Stimulated activated CD8-positive, alpha-beta memory T cell treated with anti-CD3 and anti-CD28 coated beads, Interleukin-15, amount 100 ng/mL, for 48 hours (primary cell): ENCODE measurements around the gene KERA.
"Not testable (repeated sequence)": the region's sequence is repeated elsewhere in the genome, so short reads cannot be mapped to it uniquely, and the experiment has no call there.

Source experiments
- DNase-seq, 2 donors: peaks; one replicate each; pipeline ENCODE4 v3.0.0-alpha.2; 2020; ENCODE audit warnings: low read depth in 2 of 2

KERA gene, protein sequence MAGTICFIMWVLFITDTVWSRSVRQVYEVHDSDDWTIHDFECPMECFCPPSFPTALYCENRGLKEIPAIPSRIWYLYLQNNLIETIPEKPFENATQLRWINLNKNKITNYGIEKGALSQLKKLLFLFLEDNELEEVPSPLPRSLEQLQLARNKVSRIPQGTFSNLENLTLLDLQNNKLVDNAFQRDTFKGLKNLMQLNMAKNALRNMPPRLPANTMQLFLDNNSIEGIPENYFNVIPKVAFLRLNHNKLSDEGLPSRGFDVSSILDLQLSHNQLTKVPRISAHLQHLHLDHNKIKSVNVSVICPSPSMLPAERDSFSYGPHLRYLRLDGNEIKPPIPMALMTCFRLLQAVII

DNA sequence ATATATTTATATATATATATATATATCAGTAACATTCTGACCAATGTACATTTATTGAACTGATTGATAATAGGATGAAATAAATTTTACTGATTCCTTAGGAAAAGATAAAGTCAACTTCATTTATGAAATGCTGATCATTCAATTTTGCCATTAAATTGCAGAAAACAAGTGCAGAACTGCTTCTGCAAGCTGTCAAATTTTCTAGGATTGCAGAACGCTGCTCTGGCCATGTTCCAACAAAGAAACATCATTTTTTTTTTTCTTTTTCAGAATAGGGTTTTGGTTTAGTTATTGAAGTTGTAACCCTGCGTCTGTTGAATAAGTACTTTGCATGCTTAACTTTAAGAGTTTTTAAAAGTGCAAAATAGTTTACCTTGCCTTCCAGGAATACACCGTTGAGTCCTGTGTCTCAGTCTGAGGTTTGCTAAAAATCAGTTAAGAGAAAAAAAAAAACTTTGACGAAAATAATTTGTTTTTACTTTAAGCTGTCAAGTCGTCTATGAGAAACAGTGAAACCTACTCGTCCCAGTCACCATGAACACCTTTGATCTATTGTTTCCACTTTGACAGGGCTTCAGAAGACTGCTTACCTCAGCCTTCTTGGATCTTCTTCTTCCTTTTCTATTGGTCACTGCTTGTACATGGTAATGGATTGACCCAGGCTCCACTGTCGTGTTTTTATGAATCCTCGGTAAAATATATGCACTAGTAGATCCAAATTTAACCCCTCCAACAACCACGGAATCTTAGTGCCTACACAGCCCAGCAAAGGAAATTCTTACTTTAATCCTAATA is at the start of gene KERA:
Gene KERA, minus strand, starts transcription at position 657 of the 798 bp plus-strand sequence. CDS start 1,743 bp downstream, outside the sequence.
- DNase-seq: no peak

DNA sequence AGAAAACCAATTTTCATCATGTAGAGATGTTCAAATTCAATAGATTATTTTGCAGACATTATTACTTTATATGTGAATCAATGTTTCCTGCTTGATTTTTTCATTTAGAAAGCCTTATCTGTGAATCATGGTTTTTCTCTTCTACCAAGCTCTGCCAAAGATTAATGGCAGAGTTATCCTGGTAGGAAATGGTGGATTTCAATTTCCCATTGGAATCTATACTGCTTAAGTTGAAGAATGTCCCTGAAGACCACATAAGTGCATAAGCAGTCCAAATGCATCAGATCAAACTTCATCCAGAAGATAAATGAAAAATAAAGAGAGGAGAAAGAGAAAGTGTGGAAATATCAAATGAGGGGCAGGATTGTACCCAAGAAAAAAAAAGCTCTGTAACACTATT is 48.5 kb upstream of the KERA start:
- DNase-seq: no peak

DNA sequence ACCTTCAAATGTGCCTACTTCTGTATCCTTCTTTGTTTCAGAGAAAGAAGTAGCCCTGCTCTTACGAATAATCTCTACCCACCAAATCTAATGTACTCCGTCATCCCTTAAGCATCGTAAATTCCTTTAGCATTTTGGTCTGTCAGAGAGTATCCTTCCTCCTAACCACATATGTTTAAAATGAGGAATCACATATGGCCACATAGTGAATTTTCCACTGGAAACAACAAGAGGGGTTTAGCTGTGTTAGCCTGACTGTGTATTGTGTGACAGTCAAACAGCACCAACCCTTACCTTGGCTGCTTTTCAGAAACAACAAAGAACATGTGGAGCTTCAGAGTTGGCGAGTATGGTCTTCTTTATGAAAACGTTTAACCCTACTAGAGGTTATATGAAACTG is 48.0 kb upstream of the KERA start:
- no peak for DNase-seq

DNA sequence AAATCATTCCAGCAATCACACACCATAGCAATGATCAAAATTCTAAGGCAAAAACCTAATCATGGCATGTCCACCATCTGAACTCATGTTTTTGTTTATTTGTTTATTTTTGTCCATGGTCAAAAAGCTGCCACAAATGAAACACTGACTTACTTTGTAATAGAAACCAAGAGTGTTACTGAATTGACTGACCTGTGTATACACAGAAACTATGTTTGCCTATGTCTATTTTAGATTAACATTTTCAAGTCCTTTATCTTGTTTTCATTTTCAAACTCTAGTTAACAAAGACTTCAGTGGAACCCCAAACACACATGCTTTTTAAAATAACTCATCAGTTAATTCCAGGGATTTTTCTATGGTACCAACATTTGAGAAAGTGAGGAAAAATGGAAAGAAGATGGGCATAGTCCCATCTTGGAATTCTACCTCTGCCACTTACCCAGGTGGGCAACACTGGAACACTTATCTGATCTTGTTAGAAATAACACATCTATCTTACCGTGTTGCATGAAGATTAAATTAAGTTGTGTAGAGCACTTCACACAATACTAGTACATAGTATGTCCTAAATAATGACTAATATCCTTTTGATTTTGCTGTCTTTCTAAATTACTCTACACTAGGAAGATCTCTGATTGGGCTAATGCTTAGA is 47.1 kb upstream of the KERA start:
- DNase-seq: no peak

DNA sequence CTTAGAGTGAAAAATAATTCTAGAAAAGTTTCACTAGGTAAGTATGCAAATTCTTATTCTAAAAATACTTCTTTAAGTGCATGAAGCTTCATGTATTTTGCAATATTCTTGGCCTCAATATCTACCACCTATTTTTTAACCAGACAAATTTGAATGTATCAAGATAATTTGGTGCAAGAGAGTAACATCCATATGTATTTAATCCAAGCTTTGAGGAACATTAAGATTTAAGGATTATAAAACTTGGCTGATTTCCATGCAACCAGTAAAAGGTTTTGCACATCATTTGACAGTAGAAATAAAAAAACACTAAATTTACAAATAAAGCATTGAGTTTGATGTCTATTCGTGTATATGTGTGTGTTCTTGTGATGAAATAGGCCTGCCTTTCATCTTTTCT is 45.8 kb upstream of the KERA start:
- DNase-seq: no peak

DNA sequence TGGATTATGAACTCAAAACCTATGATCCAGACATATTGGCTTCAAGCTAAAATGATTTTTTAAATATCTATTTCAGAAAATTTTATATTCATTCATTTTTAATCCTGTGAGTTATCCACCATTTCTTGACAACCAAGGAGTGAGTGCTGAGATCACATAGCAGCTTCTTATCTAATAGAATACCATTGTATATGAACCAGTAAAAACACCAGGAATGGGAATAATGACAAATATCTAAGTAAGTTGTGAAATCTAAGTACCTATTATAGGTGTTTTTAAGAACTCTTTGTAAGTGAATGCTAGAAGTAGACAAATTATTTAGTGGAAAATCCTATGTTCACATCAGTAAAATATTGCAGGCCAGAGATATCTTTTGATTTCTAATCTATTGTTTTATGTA is 45.3 kb upstream of the KERA start:
- no peak for DNase-seq

DNA sequence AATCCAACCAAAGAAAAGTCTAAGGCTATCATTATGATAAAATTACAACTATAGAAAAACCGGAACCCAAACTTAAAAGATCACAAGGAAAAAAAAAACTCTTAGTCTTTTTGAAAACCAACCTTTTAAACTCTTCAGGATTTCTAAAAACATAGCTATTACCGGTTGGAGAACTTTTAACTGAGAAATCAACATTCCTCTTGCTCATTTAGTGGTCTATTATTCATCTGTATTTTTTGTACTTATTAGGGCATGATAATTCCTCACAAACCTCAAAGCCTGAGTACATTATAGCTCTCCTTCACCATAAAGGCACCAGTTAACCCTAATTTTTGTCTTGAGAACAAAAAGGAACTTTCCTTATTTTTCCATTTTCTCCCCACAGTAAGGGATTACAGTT is 43.1 kb upstream of the KERA start:
- DNase-seq: no peak

DNA sequence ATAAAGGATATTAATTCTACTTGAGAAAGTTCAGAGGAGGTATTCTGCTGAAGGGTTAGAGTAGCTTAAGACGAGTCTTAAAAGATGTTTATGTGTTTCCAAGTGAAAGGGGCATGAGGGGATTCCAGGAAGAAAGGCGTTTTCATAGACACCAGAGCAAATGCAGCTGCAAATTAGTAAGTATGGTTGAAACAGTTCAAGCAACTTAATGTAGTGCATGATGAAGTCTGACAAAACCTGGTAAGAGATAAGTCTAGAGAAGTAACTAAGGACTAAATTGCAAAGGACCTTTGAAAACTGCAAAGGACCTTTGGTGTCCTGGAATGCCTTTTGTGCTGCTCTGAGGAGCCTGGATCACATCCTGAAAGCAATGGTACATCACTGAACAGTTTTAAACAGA is 42.0 kb upstream of the KERA start:
- no peak for DNase-seq

DNA sequence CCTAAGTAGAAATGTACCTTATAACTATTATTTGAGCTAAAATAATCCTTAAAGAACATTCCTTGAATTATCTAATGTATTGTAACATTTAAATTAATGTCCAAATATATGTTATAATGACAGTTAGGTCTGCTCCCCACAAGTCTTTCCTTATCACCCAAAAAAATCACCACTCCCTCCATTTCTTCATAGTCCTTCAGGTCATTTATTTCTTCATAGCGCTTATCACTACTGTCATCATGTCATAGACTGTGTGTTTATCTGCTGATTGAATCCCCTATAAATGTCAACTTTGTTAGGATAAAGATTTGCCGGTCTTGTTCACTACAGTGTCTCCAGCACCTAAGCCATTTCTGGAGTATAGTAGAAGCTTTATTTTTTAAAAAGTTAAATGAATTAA is 41.5 kb upstream of the KERA start:
- DNase-seq: no peak

DNA sequence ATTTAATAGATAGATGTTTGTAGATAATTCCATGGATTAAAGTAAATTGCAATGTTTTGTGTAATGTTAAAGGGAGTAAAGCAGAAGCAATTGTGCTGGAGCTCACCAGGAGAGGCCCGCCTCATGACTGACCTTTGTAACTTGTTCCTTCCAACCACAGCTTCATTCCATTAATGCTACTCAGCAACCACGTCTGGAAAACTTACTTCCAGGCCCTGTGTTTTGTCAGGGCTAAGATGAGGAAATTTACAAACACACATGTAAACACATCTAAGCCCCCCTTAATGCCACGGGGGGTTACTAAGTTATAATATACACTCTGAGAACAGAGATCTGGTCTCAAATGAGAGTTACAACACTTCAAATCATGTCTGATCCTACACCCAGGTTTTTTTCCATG is 41.1 kb upstream of the KERA start:
- no peak for DNase-seq

DNA sequence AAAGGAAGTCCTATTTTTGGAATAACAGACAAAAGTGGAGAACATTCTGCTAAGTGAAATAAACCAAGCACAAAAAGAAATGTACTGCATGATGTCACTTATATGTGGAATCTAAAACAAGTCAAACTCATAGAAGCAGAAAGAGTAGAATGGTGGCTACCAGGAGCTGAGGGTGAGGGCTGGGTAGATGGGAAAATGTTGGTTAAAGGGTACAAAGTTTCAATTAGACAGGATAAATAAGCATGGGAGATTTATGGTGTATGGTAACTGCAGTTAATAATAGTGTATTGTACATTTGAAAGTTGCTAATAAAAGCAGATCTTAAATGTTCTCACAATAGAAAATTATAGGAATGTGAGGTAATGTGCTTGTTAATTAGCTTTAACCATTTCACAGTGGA is 40.6 kb upstream of the KERA start:
- no peak for DNase-seq

DNA sequence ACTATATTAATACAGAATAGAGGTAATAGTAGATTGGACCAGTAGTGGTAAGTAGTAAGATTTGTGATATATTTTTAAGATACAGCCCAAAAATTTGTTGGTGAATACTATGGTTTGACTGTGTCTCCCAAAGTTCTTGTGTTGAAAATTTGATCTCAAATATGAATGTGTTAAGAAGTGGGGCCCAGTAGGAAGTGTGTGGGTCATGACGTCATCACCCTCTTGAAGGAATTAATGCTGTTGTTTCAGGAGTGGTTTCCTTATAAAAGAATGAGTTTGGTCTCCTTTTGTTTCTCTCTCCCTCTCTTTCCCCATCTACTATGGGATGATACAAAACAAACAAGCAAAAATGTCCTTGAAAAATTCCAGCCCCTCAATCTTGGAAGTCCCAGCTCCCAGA is 37.1 kb upstream of the KERA start:
- no peak for DNase-seq

DNA sequence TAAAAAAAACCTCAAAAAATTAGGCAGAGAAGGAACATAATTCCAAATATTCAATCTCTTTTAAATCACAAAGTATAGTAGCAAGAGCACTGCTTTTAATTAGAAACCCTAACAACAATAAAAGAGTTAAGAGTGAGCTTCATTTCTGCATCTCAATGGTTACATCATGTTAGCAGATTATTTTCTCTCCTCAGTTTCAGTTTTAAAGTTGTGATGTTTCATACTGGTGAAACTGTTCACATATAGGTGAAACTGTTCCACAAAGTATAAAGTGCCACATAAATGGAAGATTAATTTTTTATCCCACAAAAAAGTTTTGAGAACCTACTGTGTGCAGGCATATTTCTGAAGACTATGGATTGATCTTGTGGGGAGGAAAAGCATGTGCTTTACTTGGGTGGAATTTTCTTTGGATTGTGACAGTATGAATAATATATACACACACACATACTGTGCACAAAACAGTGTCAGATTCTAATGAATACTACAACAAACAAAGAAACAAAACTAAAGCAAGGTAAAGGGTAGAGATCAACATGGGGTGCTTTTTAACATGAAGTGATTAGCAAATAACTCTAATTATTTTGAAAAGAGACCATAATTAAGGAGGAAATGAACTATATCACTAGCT is 36.3 kb upstream of the KERA start:
- DNase-seq: no peak

DNA sequence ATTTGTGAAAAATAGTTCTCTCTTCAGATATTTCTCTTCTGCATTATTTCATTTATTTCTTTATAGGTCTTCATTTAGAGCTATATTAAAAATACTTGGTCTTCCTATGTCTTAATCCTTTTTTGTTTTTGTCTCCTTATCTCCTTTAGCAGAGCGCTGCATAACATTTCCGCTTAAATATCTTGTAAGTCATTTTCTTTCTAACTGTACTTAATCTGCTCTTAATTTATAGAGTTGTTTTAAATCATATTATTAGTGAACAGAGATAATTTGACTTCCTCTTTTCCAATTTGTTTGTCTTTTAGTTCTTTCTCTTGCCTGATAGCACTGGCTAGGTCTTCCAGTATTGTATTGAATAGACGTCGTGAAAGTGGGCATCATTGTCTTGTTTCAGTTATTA is 35.5 kb upstream of the KERA start:
- DNase-seq: no peak

DNA sequence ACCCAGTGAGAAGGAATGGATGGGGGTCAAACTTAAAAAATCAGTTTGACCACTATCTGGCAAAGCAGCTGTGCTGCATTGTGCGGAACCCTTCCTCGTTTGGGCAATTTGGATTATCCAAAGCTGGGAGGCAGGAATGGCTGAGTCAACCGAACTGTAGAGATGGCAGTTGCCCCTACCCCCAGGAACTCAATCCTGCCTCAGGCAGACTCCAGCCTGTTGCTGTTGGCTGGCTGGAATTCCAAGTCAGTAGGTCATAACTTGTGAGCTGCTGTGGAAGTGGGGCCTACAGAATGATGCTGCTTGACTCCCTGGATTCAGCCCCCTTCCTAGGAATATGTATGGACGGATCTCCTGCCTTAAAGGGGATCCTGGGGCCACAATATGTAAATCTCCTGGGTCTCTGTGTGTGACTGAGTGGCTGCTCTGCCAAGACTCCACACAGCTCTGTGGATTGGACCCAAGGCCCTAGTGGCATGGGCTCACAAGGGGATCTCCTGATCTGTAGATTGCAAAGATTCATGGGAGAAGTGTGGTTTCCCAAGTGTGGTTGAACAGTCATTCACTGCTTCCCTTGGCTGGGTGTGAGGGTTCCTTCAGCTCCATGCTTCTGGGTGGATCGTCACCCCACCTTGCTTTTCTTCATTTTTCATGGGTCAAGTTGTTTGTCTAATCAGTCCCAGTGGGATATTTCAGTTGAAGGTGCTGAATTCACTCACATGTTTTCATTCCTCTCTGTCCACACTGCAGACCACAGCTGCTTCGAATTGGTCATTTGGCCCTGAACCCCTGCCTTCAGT is 34.3 kb upstream of the KERA start:
- DNase-seq: no peak

DNA sequence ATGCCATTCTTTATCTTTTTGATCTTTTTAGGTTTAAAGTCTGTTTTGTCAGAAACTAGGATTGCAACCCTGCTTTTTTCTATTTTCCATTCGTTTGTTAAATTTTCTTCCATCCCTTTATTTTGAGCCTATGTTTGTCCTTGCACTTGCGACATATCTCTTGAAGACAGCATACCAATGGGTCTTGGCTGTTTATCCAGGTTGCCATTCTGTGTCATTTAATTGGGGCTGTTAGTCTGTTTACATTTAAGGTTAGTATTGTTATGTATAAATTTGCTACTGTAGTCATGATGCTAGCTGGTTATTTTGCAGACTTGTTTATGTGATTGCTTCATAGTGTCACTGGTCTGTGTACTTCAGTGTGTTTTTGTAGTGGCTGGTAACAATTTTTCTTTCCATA is 32.1 kb upstream of the KERA start:
- DNase-seq: not testable (repeated sequence)

DNA sequence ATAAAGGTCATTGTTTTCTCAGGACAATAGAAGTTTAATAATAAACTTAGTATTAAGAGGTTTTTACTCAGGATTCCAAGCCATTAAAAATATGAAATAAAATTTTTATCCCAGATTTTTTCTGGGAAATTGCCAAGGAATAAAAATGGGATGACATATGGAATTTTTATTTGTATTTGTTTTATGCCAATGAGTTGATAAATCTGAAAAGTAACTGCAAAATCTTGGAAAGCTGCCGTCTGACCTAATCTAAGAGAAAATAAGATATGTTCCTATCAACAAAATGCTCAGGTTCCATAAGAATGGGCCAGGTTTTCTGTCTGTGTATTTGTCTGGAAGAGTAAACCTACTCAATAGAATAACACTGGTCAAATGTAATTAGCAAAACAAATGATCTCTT is 22.2 kb upstream of the KERA start:
- no peak for DNase-seq

DNA sequence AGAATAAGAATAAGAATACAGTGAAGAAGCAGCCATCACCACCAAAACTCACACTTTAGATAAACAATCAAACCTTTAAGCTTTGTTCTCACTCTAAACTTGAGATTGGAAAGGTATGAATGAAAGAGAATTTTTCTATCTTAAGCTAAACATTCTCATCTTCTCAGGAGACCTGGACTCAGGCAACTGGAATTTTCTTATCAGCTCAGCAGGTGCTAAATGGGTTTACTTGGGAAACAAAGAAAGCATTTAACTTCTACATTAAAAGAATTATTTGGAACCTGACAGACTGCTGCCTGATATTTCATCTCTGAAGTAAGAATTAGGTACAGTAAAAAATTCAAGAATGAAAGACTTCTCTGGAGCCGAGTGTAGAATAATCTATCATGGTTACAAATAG is 20.7 kb upstream of the KERA start:
- no peak for DNase-seq

DNA sequence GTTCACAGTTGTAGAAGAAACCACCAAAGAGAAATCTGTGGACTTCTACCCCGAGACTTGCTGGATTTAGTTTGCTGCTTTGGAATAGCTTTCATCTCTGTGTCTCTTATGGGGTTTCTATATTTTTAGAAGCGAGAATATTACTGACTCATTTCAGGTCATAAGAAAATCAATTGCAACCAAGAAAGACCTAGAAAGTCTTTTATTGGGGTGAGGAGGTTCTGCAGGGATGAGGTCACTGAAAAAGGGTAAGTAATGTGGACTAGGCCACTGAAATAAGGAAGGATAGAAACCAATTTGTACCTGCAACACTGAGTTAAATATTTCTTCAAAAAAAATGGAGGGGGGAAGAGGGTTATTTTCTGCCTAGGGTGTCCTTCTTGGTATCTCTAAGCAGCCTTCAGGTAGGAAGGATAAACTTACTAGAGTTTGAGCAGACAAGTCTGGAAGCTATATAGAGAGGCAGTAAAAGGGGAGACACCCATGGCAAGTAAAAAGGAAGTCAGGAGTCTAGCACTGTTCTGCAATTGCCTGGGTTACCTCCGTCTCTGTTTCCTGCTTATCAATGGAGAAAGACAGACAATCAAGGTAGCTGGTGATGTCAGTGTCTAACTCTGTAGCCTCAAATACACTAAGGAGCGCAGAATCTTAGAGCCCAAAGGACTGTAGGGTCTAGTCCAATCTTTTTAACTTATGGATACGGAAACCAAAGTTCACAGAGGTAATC is 19.6 kb upstream of the KERA start:
- no peak for DNase-seq

DNA sequence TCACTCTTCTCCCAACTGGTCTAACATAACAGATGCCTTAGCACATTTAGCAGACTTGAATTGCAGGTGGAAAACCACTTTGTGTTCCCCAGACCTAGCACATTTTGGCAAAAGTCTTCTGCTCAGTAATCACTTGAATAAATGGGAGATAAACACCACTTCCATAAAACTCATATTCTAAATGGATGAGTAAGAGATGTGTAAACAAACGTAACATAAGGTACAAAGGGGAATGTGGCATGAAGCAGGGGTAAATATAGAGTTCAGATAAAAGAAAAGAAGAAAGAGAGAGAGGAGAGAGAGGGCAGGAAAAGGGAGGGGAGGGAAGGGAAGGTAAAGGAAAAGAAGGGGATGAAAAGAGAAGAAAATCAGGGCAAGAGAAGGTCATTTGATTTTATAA is 17.0 kb upstream of the KERA start:
- DNase-seq: no peak

DNA sequence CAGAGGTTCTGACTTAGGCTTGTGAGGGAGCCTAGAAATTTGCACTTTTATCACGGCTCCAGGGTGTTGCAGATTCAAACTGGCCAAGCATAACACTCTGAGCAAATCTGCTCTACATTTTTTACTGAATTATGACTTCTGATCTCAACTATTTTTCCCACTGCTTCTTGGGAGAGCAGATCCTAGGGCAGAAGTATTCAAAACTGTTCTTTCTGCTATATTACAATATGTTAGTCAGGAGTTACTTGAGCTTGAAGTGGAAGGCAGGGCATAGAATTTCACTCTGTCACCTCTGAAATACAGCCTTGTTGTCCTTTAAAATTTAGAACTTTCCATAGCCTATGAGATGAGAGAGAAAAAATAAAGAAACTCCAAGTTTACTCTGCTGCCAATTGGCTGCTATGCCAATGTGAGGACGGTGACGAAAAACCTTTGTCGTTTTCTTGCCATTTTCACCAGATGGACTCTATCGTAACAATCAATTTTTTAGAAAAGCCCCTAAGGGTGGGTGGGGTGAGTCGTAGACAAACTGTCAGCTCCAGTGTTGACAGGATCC is 16.4 kb upstream of the KERA start:
- no peak for DNase-seq
